Right renal pelvis (tissue), 4 donors: ENCODE data around the gene KBTBD6. TPM values are rescaled to one million over a fixed set of nuclear protein-coding genes. Genes with fewer than 3 reads are reported as not detected.
"Not testable (repeated sequence)": the region's sequence is repeated elsewhere in the genome, so short reads cannot be mapped to it uniquely, and the experiment has no call there.

Experiments
- DNase-seq, 4 donors: peaks; one replicate each; pipeline ENCODE4 v3.0.0-alpha.2; 2013; ENCODE audit warnings: low read depth in 4 of 4, low spot score in 3 of 4, missing footprints in 1 of 4
- polyA plus RNA-seq, 4 donors: library from polyadenylated mRNA; unstranded; fragments of 120-200 nt; gene quantifications; one replicate each; pipeline ENCODE4 v1.2.1, GENCODE V29; 2013; ENCODE audit not compliant: insufficient read length in 4 of 4

KBTBD6 gene
- polyA plus RNA-seq, 4 donors: 17.7 to 21.1 (median 20.4) TPM

DNA sequence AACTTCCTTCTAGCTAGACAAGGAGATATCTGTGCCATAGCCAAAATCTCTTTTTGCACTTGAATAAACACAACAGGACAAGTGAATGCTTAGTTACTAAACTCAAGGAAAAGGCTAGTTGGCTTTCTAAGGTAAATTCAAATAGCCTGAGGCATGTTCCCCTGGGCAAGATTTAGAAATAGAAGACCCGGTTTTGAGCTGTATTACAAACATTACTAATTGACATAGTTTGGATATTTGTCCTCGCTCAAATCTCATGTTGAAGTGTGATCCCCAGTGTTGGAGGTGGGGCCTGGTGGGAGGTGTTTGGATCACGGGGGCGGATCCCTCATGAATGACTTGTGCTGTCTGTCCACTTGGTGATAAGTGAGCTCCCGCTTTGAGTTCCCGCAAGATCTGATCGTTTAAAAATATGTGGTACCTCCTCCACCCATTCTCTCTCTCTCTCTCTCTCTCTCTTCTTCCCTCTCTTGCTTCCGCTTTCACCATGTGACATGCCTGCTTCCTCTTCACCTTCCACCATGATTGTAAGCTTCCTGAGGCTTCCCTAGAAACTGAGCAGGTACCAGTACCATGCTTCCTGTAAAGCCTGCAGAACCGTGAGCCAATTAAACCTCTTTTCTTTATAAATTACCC, 3.9 kb upstream of the KBTBD6 start:
- DNase-seq: no peak

DNA sequence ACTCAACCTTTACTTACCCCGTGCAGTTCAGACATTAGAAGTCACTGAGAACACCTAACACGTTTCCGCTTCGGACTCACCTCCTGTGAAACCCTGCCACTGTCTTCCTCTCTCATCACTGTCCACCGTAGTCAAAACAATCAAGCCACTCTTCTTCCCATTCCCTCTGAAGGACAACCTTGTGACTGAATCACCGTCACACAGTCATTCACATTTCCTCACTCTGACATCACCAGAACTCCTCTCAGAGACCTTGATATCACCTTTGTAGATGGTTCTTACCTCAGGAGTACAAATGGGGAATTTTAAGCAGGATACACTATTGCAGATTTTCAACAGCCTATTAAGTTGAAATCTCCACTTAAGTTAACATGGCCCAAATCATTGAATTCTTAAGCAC, 1.3 kb upstream of the KBTBD6 start:
- no peak for DNase-seq

DNA sequence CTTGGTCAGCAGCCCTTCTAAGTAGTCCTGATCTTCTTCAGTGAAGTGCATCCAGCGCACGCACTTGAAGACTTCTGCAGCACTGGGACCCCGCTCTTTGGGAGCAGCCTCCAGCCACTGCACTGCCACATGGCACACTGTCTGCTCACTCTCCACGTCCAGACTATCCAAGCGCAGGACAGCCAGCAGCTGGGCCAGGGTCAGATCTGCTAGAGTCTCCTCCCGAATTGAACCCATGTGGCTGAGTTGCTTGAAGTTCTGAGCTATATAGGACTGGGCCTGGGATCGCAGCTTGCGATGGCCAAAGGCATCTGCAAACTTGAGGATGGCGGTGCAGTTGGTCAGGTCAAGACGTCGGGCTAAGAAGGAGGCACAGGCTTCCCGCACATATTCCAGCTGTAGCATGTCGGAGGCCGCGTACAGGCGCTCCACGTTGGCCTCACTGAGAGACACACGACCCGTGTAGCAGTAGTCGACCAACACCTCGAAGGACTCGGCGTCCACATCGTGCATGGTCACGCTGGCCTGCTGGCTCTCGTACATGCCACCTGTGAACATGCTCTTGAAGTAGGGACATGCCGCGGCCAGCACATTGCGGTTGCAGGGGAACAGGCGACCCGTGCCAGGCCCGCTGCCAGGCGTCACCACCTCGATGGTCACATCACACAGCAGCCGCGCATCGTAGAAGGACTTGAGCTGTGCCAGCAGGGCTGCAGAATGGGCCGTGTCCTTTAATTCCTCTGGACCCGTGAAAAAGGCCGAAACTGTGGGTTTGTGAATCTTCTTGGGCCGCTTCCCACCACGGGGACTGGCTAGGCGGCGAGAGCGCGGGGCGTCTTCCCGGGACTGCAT, 716 bp downstream of the KBTBD6 start:
- peak in 1 of 4 donors; percentile 10 for DNase-seq

DNA sequence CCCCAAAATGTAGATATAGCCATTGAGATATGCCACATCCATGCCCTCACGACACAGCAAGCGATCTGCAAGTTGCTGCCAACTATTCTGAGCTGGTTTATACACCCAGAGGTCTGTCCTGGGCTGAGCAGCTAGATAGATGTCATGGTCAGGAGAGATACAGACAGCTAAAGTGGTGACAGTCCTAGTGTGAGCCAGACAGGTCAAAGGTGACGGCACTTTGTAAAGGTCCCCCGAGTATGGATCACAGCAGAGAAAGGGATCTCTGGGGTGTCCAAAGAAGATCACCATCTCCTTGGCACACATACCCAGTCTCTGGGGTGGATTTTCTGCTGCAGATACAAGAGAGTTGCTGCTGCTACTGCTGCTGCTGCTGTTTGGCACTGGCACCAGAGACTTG, 1.4 kb downstream of the KBTBD6 start:
- not testable (repeated sequence) for DNase-seq

DNA sequence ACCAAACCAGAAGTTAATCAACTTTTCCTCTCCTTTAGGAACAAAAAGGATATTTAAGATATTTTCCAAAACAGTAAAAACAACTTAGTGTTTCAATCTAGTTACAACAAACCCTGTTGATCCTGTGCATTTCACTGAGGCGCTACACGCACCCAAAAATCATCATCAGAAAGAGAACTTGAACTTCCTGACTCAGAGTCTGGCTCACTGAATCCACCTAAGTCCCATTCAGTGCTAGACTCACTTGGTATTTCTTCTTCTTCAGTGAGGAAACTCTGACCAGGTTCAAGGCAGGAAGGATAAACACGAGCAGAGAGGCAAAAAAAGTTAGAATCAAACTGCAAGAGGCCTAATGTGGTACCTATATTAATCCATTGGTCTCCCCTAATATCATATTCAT, 2.2 kb downstream of the KBTBD6 start:
- DNase-seq: no peak

DNA sequence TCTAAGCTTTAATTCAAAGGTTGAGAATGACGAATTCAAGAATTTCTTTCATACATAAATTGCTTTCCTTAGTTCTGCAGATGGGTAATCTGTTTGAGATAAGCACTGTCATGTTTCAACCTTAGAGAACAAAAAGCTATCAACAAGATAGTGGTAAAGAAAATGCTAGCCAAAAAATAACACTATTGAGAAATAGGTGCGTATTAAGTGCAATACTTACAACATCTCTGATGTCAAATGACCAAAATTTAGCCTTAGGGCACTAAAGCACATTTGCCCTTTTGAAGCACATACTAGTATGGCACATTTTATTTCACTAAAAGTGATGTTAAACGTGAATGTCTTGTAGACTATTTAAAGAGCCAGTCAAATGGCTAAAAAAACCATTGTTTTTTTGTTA, 4.9 kb downstream of the KBTBD6 start:
- no peak for DNase-seq

DNA sequence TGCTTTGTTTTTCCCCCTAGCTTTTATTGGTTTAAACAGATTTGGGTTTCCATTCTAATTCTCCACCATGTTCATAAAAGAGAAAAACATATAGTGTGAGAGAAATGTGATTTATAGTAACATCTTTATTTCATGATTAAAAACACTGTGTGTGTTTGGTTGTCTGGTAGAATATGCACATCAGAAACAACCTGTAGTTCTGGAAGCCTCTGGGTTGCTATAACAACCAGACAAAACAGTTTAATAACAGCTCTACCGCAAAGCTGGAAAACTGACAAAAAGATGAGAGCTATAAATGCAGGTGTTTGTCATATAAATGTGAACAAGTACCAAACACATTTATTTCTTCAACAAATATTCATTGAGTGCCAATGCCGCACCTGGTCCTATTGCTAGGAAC, 9.8 kb downstream of the KBTBD6 start:
- no peak for DNase-seq

DNA sequence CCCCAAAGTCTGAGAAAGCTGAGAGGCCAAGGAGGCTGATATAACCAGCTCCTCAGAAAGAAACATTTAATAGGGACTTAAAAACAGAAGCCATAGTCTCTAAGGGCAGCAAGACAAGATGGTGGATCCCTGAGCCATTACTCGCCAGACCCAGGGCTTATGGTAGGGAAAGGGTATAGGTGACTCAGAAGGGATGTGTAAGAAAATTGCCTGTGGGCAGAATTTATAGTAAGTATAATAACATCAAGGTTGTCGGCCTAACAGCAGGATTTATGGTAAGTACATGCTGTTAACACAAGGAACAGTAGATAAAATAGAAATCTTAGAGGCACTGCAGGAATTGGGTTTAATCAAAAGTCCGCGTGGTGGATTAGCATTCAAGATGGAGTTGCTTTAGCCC, 14.7 kb downstream of the KBTBD6 start:
- no peak for DNase-seq

DNA sequence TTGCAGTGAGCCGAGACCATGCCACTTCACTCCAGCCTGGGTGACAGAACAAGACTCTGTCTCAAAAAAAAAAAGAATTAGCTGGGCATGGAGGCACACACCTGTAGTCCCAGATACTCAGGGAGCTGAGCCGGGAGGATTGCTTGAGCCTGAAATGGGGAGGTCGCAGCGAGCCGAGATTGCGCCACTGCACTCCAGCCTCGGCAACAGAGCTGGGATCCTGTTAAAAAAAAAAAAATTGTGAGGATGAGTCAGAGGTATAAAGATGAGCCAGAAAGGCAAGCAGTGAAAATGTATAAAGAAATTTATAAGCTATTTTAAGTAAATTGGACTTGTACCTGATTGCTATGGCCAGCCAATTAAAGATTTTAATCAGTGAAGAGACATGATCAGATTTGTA, 21.1 kb downstream of the KBTBD6 start:
- DNase-seq: no peak

DNA sequence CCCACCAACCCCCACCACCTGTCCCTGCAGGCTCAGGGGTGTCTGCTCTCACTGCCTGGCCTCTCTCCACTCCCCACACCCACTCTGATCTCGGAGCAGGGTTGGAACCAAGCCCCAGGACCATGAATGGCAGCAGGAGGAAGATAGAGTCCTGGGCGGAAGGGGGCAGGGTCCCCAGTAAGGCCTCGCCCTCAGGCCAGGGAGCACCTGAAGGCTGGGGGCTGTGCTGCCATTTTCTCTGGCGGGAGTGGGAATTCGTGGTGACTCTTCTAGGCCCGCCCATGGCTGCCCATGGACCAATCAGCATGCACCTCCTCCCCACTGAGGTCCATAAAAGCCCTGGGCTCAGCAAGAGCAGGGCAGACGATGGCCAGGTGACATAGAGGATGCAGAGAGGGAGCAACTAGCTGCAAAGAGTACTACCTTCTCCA, 25.0 kb downstream of the KBTBD6 start:
- no peak for DNase-seq

DNA sequence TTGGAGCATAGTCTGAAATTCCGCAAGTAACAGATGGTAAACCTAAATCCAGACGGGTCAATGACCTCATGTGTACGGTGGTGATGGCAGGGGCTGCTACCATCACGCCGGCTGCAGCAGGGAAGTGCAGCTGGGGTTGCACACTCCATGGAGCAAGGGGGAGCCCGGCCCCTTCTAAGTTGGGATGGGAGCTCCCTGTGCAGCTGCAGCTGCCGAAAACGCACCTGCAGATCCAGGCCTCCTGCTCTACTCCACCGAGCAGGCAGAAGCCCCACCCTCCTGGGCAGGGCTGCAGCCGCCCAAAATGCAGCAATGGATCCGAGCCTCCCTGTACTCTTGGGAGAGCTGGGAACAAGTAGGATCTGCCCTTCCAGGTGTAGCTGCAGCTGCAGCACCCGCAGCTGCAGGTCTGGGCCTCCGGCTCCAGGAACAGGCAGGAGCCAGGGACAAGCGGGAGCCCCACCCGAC, 25.5 kb downstream of the KBTBD6 start:
- DNase-seq: no peak

DNA sequence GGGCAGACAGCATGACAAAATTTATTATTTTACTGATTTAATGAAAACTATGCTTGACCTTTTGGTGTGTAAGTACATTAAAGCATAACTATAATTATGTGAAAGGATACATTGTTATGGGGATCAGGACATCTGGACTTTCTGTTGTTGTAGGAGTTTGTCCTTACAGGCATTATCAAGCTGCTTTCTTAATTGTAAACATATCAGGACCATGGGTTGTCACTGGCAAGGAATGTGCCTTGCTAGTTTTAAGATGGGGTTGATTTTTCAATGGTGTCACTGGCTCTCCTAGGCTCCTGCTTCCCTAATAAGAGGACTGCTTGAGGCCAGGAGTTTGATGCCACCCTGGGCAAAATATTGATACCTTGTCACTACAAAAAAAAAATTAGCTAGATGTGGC, 32.6 kb downstream of the KBTBD6 start:
- DNase-seq: no peak

DNA sequence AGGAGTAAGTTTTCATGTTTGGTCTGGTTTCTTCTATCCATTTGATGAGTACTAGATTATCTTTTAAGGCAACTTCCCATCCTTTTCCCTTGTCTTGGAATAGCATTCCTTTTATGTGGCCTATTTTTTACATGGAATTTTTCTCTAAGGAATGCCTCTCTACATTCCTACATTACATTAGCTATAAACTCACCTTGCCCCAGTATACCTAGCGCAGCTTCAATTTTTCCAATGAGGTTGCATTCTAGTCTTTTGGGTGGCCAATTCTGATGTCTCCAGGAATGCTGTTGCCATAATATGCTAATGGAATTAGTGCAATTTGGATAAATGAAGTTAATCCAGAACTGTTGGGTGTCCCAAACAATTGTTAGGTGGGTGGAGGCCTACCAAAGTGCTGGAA, 33.8 kb downstream of the KBTBD6 start:
- no peak for DNase-seq

DNA sequence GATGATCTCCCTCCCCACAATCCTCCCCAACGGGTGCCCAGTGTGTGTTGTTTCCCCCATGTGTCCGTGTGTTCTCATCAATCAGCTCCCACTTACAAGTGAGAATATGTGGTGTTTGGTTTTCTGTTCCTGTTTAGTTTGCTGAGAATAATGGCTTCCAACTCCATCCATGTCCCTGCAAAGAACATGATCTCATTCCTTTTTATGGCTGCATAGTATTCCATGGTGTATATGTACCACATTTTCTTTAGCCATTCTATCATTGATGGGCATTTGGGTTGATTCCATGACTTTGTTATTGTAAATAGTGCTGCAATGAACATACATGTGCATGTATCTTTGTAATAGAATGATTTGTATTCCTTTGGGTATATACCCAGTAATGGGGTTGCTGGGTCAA, 36.9 kb downstream of the KBTBD6 start:
- not testable (repeated sequence) for DNase-seq

DNA sequence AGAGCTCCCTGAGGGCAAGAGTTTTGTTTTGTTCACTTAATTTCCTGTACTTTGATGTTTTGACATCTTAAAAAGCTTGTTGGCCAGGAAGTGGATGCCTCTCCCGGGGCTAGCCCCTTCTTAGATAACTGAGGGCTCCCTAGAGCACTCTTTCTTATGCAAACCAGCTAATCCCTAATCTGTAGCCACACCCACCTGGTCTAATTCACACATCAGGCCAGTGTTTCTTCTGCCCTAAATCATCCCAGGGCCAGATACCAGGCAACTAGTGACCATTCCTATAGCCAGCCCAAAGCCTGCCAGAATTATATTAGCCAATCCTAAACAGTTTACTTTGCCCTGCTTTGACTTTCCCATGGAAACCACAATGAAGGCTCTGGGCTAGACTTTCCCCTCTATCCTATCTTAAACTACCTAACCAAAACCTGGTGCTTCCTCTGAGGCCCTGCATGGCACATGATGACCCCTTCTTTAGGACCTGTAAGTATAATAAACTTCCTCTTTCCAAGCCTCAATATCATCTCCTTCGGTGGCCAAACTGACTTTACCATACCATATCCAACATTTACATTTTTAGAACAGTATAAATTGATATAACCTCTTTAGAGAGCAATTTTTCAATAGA, 46.5 kb downstream of the KBTBD6 start:
- no peak for DNase-seq

DNA sequence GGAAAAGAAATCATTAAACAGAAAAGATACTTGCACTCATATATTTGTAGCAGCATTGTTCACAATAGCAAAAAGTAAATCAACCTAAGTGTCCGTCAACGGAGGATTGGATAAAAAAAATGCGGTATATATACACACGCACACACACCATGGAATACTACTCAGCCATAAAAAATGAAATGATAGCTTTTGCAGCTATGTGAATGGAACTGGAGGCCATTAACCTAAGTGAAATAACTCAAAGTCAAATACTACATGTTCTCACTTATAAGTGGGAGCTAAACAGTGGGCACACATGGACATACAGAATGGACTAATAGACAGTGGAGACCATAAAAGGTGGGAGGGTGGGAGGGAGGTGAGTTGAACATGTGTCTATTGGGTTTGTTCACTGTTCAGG, 52.9 kb downstream of the KBTBD6 start:
- DNase-seq: no peak

Other genes with a start within 250 kb of the KBTBD6 start
- gene ELF1, start 113.5 kb downstream of the KBTBD6 start, polyA plus RNA-seq: 10 to 100 TPM; 48.2 to 58.5 (median 53.3) TPM
- 10 to 100 TPM; 21.2 to 26.1 (median 24.7) TPM for gene WBP4, start 71.3 kb downstream of the KBTBD6 start, polyA plus RNA-seq
- gene KBTBD7, start 61.8 kb upstream of the KBTBD6 start, polyA plus RNA-seq: 10 to 100 TPM; 17.2 to 23.1 (median 21.9) TPM
- 10 to 100 TPM; 13.7 to 16.3 (median 15.3) TPM for gene MTRF1, start 130.8 kb upstream of the KBTBD6 start, polyA plus RNA-seq
- gene NAA16, start 178.5 kb upstream of the KBTBD6 start, polyA plus RNA-seq: 10 to 100 TPM; 26.5 to 34.4 (median 28.6) TPM